LNCaP clone FGC (cell line): Measurements from ENCODE around the gene TGFBRAP1.

ENCODE experiments used
- DNase-seq: peaks from one replicate; pipeline ENCODE4 v3.0.0-alpha.2; 2011; ENCODE audit warnings: low read depth
- H3K4me3 ChIP-seq: 2 replicates; pipeline ENCODE4 v1.5.1; 2011; ENCODE audit warnings: mild to moderate bottlenecking, low read depth, low read length, control low read depth
- TF ChIP-seq, protein P1 (sequence below): IDR thresholded peaks from 2 replicates; pipeline ENCODE4 v1.5.1; 2012; ENCODE audit warnings: mild to moderate bottlenecking; ENCODE audit not compliant: control insufficient read depth, insufficient read depth; ENCODE audit errors: extremely low read depth

TGFBRAP1 gene

DNA sequence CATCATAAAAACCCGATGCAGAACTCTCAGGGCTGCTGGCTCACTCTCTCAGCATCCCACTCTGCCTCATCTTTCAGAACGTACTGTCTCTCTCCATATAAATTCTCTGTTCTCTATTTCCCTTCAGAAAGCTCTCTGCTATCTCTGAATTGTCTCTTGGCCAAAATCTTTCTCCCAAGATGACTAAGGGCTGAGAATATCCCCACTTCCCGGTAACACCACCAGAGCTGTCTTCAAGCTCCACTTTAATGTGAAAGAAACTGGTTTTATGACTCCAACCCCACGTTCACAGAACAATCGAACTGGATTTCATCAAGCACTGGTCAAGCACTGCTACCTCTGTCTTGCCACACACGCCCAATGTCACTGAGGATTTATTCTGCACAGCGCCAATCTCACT lies 22.4 kb downstream of the TGFBRAP1 start:
- H3K4me3 ChIP-seq = no peak overlapping the region

DNA sequence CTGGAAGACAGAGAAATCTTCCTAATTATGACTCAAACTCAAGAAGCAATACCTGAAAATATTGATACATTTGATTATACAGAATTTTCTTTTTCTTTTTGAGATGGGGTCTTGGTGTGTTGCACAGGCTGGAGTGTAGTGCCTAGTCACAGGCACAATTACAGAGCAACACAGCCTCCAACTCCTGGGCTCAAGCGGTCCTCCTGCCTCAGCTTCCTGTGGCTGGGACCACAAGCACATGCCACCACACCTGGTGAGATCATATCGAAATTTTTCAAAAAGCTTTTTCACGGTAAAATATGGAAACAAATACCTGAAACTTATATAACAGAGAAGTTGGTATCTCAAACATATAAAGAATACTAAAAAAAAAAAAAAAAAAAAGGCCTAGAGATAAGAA lies 27.9 kb downstream of the TGFBRAP1 start:
- no peak for DNase-seq
- TF ChIP-seq, protein P1, sequence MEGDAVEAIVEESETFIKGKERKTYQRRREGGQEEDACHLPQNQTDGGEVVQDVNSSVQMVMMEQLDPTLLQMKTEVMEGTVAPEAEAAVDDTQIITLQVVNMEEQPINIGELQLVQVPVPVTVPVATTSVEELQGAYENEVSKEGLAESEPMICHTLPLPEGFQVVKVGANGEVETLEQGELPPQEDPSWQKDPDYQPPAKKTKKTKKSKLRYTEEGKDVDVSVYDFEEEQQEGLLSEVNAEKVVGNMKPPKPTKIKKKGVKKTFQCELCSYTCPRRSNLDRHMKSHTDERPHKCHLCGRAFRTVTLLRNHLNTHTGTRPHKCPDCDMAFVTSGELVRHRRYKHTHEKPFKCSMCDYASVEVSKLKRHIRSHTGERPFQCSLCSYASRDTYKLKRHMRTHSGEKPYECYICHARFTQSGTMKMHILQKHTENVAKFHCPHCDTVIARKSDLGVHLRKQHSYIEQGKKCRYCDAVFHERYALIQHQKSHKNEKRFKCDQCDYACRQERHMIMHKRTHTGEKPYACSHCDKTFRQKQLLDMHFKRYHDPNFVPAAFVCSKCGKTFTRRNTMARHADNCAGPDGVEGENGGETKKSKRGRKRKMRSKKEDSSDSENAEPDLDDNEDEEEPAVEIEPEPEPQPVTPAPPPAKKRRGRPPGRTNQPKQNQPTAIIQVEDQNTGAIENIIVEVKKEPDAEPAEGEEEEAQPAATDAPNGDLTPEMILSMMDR = no peak
- no peak overlapping the region for H3K4me3 ChIP-seq

More for the DNA sequence above, 22.4 kb downstream of the TGFBRAP1 start:
- DNase-seq = no peak
- TF ChIP-seq, protein P1 = no peak

DNA sequence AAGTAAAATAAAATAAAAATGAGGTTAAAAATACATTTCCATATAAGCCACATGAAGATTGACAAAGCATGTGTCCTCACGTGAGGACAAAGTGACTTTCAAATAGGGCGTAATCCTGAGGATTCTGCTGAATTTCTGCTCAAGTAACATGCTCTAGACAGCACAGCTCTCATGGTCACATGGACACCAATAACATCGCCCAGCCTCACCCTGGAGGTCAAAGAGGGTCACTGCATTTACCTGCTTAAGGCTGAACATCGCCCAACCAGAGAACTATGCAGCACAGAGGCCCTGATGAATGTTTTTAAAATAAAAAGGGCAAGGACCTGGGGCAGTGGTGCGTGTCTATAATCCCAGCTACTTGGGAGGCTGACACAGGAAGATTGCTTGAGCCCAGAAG lies 30.2 kb downstream of the TGFBRAP1 start:
- no peak overlapping the region for H3K4me3 ChIP-seq
- DNase-seq = no peak
- TF ChIP-seq, protein P1 = no peak

DNA sequence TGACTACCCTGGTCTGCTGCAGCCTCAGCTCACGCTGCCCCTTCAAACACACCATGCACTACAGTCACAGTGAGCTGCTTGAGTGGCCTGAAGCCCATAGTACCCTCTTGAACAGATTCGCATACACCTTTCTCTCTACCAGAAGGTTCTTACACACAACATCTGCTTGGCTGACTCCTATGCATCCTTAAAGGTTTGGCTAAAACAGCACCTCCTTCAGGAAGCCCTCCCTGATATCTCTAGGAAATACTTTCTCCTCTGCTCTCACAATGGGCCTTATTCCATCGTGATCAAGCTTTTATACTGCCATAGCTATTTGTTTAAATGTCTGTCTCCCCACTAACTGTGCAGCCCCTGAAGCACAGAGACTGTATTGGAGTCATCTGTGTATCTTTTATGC lies 31.5 kb downstream of the TGFBRAP1 start:
- TF ChIP-seq, protein P1 = no peak
- no peak for DNase-seq
- no peak overlapping the region for H3K4me3 ChIP-seq

DNA sequence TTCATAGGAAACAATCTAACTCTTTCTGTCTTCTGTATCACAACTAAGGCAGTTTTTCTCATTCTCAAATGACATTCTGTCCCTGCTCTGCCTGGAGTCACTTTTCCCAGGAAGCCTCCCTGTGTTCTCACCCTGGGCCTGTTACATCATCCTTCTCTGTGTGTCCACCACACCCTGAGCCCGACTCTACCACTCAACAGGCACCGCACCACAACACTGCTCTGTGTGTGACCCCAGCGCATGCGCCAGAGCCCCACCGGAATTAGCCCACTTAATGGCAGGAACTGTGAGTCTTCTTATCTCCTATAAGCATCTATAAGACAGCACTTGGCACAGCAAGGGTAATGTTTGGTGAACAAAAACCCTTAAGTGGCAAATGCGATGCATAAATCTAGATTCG lies 32.3 kb downstream of the TGFBRAP1 start:
- TF ChIP-seq, protein P1 = no peak
- H3K4me3 ChIP-seq = no peak overlapping the region
- peak; percentile 10 for DNase-seq

DNA sequence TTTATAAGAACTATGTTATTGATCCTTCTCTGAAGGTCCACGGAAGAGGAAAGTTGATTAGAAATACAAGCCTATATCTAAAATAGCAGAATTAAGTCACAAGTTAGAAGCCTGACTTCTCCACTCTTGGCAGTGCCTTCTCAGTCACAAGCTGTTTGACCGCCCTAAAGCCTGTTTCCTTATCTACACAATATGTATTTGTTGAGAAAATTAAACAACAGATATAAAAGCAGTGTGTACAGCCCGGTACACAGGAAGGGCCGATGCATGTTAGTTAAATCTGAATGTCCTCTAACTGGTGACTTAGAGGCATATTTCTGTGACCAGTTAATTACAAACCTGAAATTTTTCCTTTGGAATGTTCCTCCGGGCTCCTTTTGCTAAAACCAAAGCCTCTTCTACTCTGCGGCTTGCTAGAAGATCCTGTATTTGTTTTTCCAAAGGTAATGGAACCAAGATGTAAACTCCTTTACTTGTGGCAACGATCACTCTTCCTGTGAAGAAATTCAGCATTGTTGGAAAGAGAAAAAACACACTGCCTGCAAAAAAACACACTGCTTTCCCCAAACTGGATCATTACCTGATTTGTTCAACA lies 33.4 kb downstream of the TGFBRAP1 start:
- TF ChIP-seq, protein P1 = no peak
- DNase-seq = peak; percentile 72
- no peak overlapping the region for H3K4me3 ChIP-seq

DNA sequence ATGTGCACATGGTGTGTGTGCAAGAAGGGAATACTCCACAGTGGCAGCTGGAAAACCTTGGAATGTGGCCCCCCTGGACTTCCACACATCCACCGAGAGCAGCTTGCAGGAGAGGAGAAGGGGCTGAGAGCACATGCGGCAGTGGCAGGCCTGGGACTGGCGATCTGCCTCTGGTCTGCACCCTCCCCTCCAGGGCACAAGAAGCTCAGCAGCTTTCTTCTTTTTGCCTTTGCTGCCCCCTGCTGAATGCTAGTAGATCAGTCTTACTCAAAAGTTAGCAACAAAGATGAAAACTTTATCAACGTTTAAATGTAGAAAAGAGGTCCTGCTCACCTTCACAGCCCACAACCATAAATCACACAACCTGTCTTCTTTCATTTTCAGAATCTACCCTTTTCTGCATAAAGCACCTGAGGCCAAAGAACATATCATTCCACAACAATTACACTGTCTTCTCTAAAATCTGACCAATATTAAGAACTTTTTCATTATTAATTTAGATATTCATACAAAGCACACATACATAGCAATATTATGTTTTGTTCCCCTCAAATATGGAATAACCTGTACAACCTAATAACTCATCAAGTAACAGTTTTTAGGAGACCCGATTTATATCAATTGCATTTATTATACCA lies 34.6 kb downstream of the TGFBRAP1 start:
- TF ChIP-seq, protein P1 = peak; percentile 63
- peak; percentile 57 for DNase-seq
- H3K4me3 ChIP-seq = no peak overlapping the region
